ENCODE measurements around the gene EHD2. TPM values are rescaled to one million over a fixed set of nuclear protein-coding genes. Genes with fewer than 3 reads are reported as not detected.
"Not testable (repeated sequence)": the region's sequence is repeated elsewhere in the genome, so short reads cannot be mapped to it uniquely, and the experiment has no call there.

EHD2 gene
- total and polyA plus RNA-seq, 9 donors, result 28.0 to 162 (median 102) TPM

DNA sequence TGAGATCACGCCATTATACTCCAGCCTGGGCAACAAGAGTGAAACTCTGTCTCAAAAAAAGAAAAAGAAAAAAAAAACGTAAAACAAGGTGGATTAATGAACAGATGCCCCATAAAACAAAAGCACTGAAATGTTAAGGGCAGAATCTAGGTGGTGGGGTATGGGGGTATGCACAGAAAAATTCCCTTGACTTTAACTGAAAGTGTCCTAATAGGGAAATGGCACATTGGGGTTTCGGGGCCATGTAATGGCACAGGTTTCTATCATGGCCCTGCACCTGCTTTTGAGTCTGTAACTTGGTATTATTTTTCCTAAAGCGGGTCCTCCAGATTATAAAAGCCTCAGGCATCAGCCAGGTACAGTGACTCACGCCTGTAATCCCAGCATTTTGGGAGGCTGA, 48.3 kb downstream of the EHD2 start:
- intact Hi-C loops (cut with DNase I), result no loop called here
- Histone ChIP-seq H3K4me3 (no peak overlapping the region), H3K36me3 (no peaks in the 10 kb centered on the region), H3K27me3 (no peaks in the 10 kb centered on the region), H3K27ac (no peak overlapping the region), H3K4me1 (ENCODE audit: insufficient read depth) (peaks cover 3% of the 10 kb centered on the region), H3K9me3 (no peaks in the 10 kb centered on the region)
- TF ChIP-seq, protein P1, sequence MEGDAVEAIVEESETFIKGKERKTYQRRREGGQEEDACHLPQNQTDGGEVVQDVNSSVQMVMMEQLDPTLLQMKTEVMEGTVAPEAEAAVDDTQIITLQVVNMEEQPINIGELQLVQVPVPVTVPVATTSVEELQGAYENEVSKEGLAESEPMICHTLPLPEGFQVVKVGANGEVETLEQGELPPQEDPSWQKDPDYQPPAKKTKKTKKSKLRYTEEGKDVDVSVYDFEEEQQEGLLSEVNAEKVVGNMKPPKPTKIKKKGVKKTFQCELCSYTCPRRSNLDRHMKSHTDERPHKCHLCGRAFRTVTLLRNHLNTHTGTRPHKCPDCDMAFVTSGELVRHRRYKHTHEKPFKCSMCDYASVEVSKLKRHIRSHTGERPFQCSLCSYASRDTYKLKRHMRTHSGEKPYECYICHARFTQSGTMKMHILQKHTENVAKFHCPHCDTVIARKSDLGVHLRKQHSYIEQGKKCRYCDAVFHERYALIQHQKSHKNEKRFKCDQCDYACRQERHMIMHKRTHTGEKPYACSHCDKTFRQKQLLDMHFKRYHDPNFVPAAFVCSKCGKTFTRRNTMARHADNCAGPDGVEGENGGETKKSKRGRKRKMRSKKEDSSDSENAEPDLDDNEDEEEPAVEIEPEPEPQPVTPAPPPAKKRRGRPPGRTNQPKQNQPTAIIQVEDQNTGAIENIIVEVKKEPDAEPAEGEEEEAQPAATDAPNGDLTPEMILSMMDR (IDR thresholded peaks at IDR 0.05), result no peak
- TF ChIP-seq POLR2A (IDR thresholded peaks at IDR 0.05) (no peak), EP300 (IDR thresholded peaks at IDR 0.05) (no peak)
- WGBS, 3 donors, result 55 to 77% (median 71%) methylated on average over 5 of the region's 5 CpGs
- no peak for DNase-seq

DNA sequence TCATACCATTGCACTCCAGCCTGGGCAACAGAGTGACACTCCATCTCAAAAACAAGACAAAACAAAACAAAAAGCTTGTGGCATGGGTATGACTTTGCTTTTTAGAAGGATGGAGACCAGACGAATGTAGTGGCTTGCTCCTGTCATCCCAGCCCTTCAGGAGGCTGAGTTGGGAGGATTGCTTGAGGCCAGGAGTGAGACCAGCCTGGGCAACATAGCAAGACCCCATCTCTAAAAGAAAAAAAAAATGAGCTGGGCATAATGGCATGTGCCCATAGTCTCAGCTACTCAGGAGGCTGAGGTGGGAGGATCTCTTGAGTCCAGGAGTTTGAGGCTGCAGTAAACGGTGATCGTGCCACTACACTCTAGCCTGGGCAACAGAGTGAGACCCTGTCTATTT, 48.9 kb downstream of the EHD2 start:
- TF ChIP-seq POLR2A (IDR thresholded peaks at IDR 0.05) (no peak), EP300 (IDR thresholded peaks at IDR 0.05) (no peak)
- TF ChIP-seq, protein P1 (IDR thresholded peaks at IDR 0.05), result no peak
- WGBS, 3 donors, result 53 to 88% (median 79%) methylated on average over 3 of the region's 3 CpGs

DNA sequence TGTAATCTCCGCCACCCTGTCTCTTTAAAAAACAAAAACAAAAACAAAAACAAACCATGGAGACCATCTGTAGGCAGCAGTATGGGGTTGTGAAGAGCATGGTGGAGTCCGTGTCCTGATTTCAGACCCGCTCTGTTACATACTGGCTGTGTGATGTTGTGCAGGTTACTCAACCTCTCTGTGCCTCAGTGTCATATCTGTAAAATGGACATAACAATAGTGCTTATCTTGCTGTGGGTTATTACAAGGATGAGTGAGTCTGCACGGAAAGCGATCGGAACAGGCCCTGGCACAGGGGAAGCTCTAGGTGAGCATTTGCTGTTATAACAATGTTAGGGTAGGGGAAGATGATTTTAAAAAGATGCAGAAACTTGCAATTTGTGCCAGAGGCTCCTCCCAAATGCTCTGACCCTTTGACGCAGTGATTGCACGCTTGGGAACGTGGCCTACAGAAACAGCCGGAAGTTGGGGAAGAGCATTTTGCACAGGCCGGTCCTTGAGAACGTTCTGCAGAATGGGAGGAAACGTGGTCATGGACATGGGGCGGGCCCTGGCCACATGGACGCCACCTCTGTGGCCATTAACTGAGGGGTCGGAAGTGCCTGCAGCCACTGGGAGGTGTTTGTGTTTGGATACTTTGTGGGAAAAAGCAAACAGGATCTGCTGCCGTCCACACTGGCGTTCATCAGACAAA, 49.5 kb downstream of the EHD2 start:
- no peaks in the 10 kb centered on the region for H3K27me3 ChIP-seq
- H3K36me3 ChIP-seq, result no peaks in the 10 kb centered on the region
- no peak overlapping the region for H3K4me3 ChIP-seq
- 35 to 38% (median 37%) methylated on average over 18 of the region's 18 CpGs for WGBS, 3 donors
- H3K9me3 ChIP-seq, result no peaks in the 10 kb centered on the region
- H3K4me1 ChIP-seq (ENCODE audit: insufficient read depth), result peaks cover 3% of the 10 kb centered on the region
- intact Hi-C loops (cut with DNase I), result no loop called here
- H3K27ac ChIP-seq, result no peak overlapping the region
- TF ChIP-seq EP300 (IDR thresholded peaks at IDR 0.05), result no peak
- no peak for TF ChIP-seq POLR2A (IDR thresholded peaks at IDR 0.05)
- TF ChIP-seq, protein P1 (IDR thresholded peaks at IDR 0.05), result no peak
- peak in 1 of 5 donors; percentile 26 for DNase-seq

More for the DNA sequence above, 48.9 kb downstream of the EHD2 start:
- Histone ChIP-seq H3K9me3 (no peaks in the 10 kb centered on the region), H3K36me3 (no peaks in the 10 kb centered on the region), H3K4me1 (ENCODE audit: insufficient read depth) (peaks cover 3% of the 10 kb centered on the region), H3K4me3 (no peak overlapping the region), H3K27me3 (no peaks in the 10 kb centered on the region), H3K27ac (no peak overlapping the region)
- DNase-seq, result no peak
- intact Hi-C loops (cut with DNase I), result no loop called here

DNA sequence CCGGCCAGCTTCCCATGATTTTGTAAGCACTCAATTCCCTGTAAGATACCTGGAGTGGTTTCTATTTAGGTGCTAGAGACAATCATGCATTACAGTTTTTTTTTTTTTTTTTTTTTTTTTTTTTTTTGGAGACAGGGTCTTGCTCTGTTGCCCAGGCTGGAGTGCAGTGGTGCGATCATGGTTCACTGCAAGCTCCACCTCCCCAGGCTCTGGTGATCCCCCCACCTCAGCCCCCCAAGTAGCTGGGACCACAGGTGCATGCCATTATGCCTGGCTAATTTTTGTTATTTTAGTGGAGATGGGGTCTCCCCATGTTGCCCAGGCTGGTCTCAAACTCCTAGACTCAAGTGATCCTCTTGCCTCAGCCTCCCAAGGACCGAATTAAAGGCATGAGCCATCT, 51.5 kb downstream of the EHD2 start:
- H3K9me3 ChIP-seq; H3K27ac ChIP-seq; H3K4me1 ChIP-seq (ENCODE audit: insufficient read depth); H3K27me3 ChIP-seq; H3K36me3 ChIP-seq; DNase-seq; H3K4me3 ChIP-seq; intact Hi-C loops (cut with DNase I): not testable (repeated sequence)
- 86 to 89% (median 88%) methylated on average over 3 of the region's 3 CpGs for WGBS, 3 donors

Data from ovary (tissue), 9 donors.